GM19099 (cell line): ENCODE results near the gene VSTM2B.

ENCODE experiments used
- POLR2A ChIP-seq: IDR thresholded peaks from 3 replicates; pipeline ENCODE4 v1.6.1; 2011; ENCODE audit warnings: low read depth; ENCODE audit not compliant: insufficient read length; ENCODE audit errors: extremely low read depth

The VSTM2B gene

GRCh38 chr19:29591670-29592069 is 65.9 kb downstream of the VSTM2B start:
- no peak for TF ChIP-seq POLR2A

DNA sequence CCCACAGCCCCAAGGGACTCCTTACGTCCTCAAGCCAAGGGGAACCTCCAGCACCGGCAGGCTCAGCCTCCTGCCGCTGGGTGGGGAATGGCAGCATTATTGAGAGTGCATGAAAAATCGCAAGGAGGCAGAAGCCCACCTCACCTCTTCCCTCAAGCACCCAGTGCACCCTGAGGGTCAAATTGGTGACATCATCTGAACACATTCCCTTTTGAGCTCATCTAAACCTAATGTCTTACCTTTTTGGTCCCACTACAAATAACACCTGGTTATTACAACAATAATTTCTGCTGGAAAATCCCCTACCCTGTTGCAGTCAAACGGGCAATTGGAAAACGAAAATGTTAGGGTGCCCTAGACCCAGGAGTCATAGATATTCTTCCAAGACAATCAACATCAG is 68.1 kb downstream of the VSTM2B start:
- no peak for TF ChIP-seq POLR2A

- TF ChIP-seq POLR2A, result no peak
Measured at GRCh38 chr19:29596080-29596727, 70.4 kb downstream of the VSTM2B start.

DNA sequence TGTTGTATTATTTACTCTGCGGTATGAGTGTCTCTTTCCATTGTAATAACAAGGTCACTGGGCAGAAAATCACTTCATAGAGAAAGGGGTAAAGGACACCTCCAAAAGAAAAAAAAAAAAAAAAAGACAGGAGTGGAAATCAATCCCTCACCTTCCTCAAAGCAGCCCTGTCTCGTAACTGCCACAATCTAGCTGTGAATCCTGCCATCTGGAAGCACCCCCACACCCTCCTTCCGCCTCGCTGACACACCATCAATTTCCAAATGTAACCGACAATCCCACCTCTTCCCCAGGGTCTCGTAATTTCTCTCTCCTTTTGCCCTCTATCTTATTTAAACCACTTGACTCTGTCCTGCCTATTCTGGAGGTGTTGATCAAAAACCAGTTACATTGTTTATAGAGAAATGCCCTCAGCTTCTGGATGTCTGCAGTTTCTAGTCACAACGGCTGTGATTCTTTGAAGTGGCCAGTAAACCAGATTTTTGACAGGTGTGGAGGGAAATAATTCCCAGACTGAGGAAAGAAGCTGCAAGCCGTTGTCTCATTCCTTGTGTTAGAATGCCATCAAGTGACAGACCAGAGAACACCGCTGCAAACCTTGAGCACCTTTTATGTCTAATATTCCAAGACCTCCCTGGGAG is 71.2 kb downstream of the VSTM2B start:
- no peak for TF ChIP-seq POLR2A

DNA sequence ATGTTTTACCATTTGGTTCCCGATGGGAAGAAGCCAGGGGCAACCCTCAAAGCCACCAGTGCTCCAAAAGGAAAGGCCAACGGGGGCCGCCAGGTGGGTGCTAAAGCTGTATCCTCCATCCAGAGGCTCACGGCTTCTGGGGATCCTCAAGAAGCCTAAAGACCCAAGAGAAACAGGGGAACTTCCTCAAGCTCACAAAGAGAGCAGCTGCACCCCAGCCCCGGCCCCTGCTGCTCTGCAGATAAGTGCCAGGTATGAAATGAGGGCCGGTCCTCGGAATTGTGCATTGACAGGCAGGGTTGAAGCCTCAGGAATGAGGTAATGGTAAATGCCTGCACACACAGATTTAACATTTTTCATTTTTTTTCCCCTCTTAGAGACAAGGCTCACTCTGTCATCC is 72.2 kb downstream of the VSTM2B start:
- no peak for TF ChIP-seq POLR2A

DNA sequence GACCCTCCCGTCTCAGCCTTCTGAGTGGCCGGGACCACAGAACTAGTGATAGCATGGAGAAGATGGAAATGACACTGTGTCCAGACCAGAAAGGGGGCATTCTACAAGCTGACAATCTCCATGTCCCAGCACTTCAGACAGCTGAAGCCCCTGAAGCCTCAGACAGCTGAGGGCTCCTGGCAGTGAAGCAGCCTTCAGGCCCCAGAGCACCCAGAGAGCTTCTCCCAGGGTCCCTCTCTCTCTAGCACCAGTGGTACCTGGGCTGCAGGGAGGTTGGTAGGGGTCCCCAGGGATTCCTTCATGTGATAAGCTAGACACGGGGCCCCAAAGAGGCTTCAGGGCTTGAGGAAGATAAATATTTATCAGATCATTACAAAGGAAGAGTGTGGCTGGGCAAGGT is 72.7 kb downstream of the VSTM2B start:
- no peak for TF ChIP-seq POLR2A

DNA sequence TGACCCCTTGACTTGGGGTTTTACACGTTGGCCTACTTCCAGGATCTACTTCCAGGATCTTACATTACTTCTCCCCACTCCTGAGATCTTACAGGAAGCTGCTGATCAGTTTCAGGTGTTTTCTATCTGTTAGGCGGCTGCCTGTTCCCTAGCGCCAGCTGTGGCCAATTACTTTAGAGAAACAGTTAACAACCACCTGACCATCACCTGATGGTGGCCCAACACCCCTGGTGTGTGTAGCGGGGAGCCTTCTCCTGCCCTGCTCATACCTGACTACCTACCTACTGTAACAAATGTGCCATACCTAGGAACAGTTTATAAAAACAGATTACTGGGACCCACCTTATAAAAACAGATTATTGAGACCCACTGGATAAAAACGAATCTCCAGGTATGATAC is 77.5 kb downstream of the VSTM2B start:
- no peak for TF ChIP-seq POLR2A

- peak; percentile 98 for TF ChIP-seq POLR2A
Measured at GRCh38 chr19:29605653-29606419, 80.0 kb downstream of the VSTM2B start, which contains the start of gene POP4. Gene POP4 (plus strand): TSS chr19:29606283. CDS start chr19:29606319, 36 bp downstream.

DNA sequence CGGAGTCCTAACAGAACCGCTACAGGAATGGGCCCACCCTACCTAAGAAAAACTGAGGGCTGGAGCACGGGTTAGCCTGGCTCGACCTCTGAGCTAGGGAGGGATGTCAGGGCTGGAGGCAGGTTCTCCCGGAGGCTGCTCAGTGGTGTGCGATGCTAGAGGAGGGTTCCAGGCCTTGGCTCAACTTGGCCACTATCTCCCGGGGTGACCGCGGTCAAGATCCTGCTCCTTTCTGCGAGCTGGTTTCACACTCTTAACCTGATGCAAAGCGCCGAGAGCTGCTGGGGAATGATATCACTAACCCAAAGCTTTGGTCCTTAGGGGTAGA is 80.6 kb downstream of the VSTM2B start:
- no peak for TF ChIP-seq POLR2A

DNA sequence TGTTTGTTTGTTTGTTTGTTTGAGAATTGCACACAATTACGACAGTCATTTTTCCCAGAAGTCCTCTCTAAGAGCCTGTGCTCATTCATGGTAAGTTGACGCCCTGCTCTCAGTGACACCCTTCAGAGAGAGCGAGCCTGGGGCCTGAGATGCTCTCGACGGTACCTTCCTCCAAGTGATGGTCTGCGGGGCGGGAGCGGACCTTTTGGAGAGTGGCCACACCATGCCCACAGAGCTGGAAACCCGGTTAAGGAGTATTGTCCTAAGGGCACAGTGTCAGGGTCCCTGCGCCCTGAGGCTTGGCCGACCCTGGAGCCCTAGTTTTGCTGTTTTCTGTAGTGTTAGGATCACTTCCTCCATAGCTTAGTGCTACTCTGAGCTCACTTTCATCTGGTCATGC is 83.8 kb downstream of the VSTM2B start:
- TF ChIP-seq POLR2A, result no peak

DNA sequence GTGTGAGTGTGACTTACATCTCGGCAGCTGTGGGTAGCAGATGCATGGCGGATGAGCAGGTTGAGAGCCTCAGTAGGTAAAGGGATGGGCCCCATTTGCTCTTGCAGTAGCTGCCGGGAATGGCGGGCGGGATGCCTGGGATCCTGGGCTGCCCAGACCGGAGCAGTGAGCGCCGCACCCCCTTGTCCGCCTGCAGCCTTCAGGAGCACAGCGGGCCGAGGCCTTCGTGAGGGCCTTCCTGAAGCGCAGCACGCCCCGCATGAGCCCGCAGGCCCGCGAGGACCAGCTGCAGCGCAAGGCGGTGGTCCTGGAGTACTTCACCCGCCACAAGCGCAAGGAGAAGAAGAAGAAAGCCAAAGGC is 84.4 kb downstream of the VSTM2B start:
- no peak for TF ChIP-seq POLR2A

- TF ChIP-seq POLR2A, result no peak
Measured at GRCh38 chr19:29610574-29611271, 84.9 kb downstream of the VSTM2B start.

DNA sequence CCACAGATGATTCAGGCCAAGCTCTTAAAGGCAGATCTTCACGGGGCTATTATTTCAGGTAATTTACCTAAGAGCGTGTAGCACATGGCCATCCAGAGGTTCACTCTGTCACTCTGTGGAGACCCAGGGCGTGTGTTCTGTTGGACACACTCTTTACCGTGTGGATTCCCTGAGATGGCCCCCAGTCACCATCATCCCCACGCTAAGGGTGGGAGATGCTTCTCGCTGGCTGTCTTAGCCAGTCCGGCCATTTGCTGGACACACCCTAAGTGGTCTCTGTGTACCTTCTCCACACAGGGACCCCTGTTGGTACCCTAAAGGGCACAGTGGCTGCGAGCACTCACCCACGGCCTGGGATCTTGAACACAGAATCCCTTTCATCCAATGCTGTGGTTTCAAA is 86.3 kb downstream of the VSTM2B start:
- no peak for TF ChIP-seq POLR2A

- TF ChIP-seq POLR2A, result no peak
Measured at GRCh38 chr19:29612801-29613595, 87.2 kb downstream of the VSTM2B start.

DNA sequence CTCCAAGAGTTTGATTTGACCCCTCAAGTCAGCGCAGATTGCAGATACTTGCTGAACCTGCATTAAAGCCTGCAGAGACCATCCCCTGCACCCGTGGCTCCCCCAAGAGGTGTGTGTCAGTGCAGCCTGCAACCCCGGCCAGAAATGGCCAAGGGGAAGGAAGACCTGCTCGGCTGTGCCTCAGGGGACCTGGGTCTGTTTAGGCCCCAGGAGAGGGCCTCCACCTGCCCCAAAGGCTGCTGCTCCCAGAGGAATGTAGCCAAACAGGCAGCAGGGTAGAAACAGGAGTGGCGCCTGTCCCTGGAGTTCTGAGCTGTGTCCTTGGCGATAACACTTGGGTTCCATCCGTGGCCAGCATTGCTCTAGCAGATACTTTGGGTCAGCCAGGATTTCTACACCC is 88.3 kb downstream of the VSTM2B start:
- no peak for TF ChIP-seq POLR2A
